Measurements from ENCODE around the gene KIRREL3.

The KIRREL3 gene

GRCh38 chr11:126638648-126639047 is 361.9 kb downstream of the KIRREL3 start:
- no peak for TF ChIP-seq SPI1 (IDR thresholded peaks at IDR 0.05; ENCODE audit: low read depth, low read length)
- TF ChIP-seq TAF1 (IDR thresholded peaks at IDR 0.05; ENCODE audit: low read depth, low read length) = no peak
- TF ChIP-seq POLR2A (IDR thresholded peaks at IDR 0.05; ENCODE audit: low read depth, low read length) = no peak
- no peak for TF ChIP-seq POLR2AphosphoS5 (IDR thresholded peaks at IDR 0.05; ENCODE audit: low read depth, low read length)
- no peak for FAIRE-seq
- DNase-seq (ENCODE audit: insufficient read length, low spot score) = no peak

GRCh38 chr11:126637795-126638175 is 362.8 kb downstream of the KIRREL3 start:
- DNase-seq (ENCODE audit: insufficient read length, low spot score) = no peak
- no peak for TF ChIP-seq POU2F2 (IDR thresholded peaks at IDR 0.05; ENCODE audit: low read depth, low read length)
- no peak for TF ChIP-seq PAX5 (IDR thresholded peaks at IDR 0.05; ENCODE audit: insufficient read depth, low read length, severe bottlenecking)
- TF ChIP-seq POLR2AphosphoS5 (IDR thresholded peaks at IDR 0.05; ENCODE audit: low read depth, low read length) = no peak
- no peak for TF ChIP-seq POLR2A (IDR thresholded peaks at IDR 0.05; ENCODE audit: low read depth, low read length)
- no peak for TF ChIP-seq SPI1 (IDR thresholded peaks at IDR 0.05; ENCODE audit: low read depth, low read length)
- TF ChIP-seq TAF1 (IDR thresholded peaks at IDR 0.05; ENCODE audit: low read depth, low read length) = no peak
- FAIRE-seq = no peak

- FAIRE-seq (no peak), DNase-seq (ENCODE audit: insufficient read length, low spot score) (no peak)
- TF ChIP-seq POU2F2 (IDR thresholded peaks at IDR 0.05; ENCODE audit: low read depth, low read length) (no peak), POLR2A (IDR thresholded peaks at IDR 0.05; ENCODE audit: low read depth, low read length) (no peak), SPI1 (IDR thresholded peaks at IDR 0.05; ENCODE audit: low read depth, low read length) (no peak), TAF1 (IDR thresholded peaks at IDR 0.05; ENCODE audit: low read depth, low read length) (no peak), PAX5 (IDR thresholded peaks at IDR 0.05; ENCODE audit: insufficient read depth, low read length, severe bottlenecking) (no peak), POLR2AphosphoS5 (IDR thresholded peaks at IDR 0.05; ENCODE audit: low read depth, low read length) (no peak)
Observed at GRCh38 chr11:126636911-126637794, 363.4 kb downstream of the KIRREL3 start.

GRCh38 chr11:126635511-126635910 is 365.1 kb downstream of the KIRREL3 start:
- no peak for TF ChIP-seq SPI1 (IDR thresholded peaks at IDR 0.05; ENCODE audit: low read depth, low read length)
- no peak for TF ChIP-seq POU2F2 (IDR thresholded peaks at IDR 0.05; ENCODE audit: low read depth, low read length)
- TF ChIP-seq POLR2AphosphoS5 (IDR thresholded peaks at IDR 0.05; ENCODE audit: low read depth, low read length) = no peak
- no peak for TF ChIP-seq TAF1 (IDR thresholded peaks at IDR 0.05; ENCODE audit: low read depth, low read length)
- TF ChIP-seq PAX5 (IDR thresholded peaks at IDR 0.05; ENCODE audit: insufficient read depth, low read length, severe bottlenecking) = no peak
- TF ChIP-seq POLR2A (IDR thresholded peaks at IDR 0.05; ENCODE audit: low read depth, low read length) = no peak
- DNase-seq (ENCODE audit: insufficient read length, low spot score) (no peak), FAIRE-seq (no peak)

GRCh38 chr11:126634963-126635362 is 365.6 kb downstream of the KIRREL3 start:
- TF ChIP-seq SPI1 (IDR thresholded peaks at IDR 0.05; ENCODE audit: low read depth, low read length) (no peak), POLR2A (IDR thresholded peaks at IDR 0.05; ENCODE audit: low read depth, low read length) (no peak), PAX5 (IDR thresholded peaks at IDR 0.05; ENCODE audit: insufficient read depth, low read length, severe bottlenecking) (no peak), TAF1 (IDR thresholded peaks at IDR 0.05; ENCODE audit: low read depth, low read length) (no peak), POU2F2 (IDR thresholded peaks at IDR 0.05; ENCODE audit: low read depth, low read length) (no peak), POLR2AphosphoS5 (IDR thresholded peaks at IDR 0.05; ENCODE audit: low read depth, low read length) (no peak)
- FAIRE-seq (no peak), DNase-seq (ENCODE audit: insufficient read length, low spot score) (no peak)

GRCh38 chr11:126633330-126633729 is 367.2 kb downstream of the KIRREL3 start:
- TF ChIP-seq POU2F2 (IDR thresholded peaks at IDR 0.05; ENCODE audit: low read depth, low read length) (no peak), SPI1 (IDR thresholded peaks at IDR 0.05; ENCODE audit: low read depth, low read length) (no peak), POLR2A (IDR thresholded peaks at IDR 0.05; ENCODE audit: low read depth, low read length) (no peak), PAX5 (IDR thresholded peaks at IDR 0.05; ENCODE audit: insufficient read depth, low read length, severe bottlenecking) (no peak)
- FAIRE-seq (no peak), DNase-seq (ENCODE audit: insufficient read length, low spot score) (no peak)

- no peak for DNase-seq (ENCODE audit: insufficient read length, low spot score)
- no peak for FAIRE-seq
- TF ChIP-seq POLR2AphosphoS5 (IDR thresholded peaks at IDR 0.05; ENCODE audit: low read depth, low read length) = no peak
- no peak for TF ChIP-seq TAF1 (IDR thresholded peaks at IDR 0.05; ENCODE audit: low read depth, low read length)
- TF ChIP-seq SPI1 (IDR thresholded peaks at IDR 0.05; ENCODE audit: low read depth, low read length) = no peak
- TF ChIP-seq POLR2A (IDR thresholded peaks at IDR 0.05; ENCODE audit: low read depth, low read length) = no peak
- no peak for TF ChIP-seq PAX5 (IDR thresholded peaks at IDR 0.05; ENCODE audit: insufficient read depth, low read length, severe bottlenecking)
- TF ChIP-seq POU2F2 (IDR thresholded peaks at IDR 0.05; ENCODE audit: low read depth, low read length) = no peak
Observed at GRCh38 chr11:126630893-126631798, 369.4 kb downstream of the KIRREL3 start.

- TF ChIP-seq POLR2AphosphoS5 (IDR thresholded peaks at IDR 0.05; ENCODE audit: low read depth, low read length) (no peak), TAF1 (IDR thresholded peaks at IDR 0.05; ENCODE audit: low read depth, low read length) (no peak), PAX5 (IDR thresholded peaks at IDR 0.05; ENCODE audit: insufficient read depth, low read length, severe bottlenecking) (no peak), POLR2A (IDR thresholded peaks at IDR 0.05; ENCODE audit: low read depth, low read length) (no peak), SPI1 (IDR thresholded peaks at IDR 0.05; ENCODE audit: low read depth, low read length) (no peak)
- FAIRE-seq (no peak), DNase-seq (ENCODE audit: insufficient read length, low spot score) (no peak)
Observed at GRCh38 chr11:126630488-126630887, 370.1 kb downstream of the KIRREL3 start.
